ENCODE data around the gene DNAJC13. TPM values are rescaled to one million over a fixed set of nuclear protein-coding genes. Genes with fewer than 3 reads are reported as not detected.

The DNAJC13 gene
- total RNA-seq, 1 experiment from 2014 or later, result 28.8 TPM

DNA sequence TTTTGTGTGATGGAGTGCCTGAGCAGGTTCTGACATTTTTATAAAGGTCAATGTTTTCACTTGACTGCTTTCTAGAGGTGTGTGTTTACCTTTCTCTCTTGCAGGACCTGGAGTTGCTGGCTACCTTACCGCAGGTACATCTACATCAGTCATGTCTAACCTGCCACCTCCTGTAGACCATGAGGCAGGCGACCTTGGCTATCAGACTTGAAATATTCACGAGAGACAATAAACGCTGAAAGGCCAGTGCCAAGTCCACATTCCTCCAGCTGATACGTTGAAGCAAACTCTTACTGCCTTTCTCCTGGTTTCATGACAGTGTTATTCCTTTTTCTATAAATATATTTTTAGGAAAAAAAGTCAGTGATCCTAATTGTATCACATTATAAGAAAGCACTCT lies 120.8 kb downstream of the DNAJC13 start:
- ChIA-PET POLR2A (no interaction called here), RAD21 (ENCODE audit: low non-redundant PET in 1 of 2, low total read pairs in 2 of 2, uncharacterized antibody in 2 of 2, unreplicated experiment in 2 of 2) (no interaction called here), CTCF (interaction anchor here (1.3 kb wide), 1 partner anchor 8 kb away, joined by 3 read pairs; no protein-coding TSS in a partner anchor)
- Histone ChIP-seq H3K36me3 (ENCODE audit: control insufficient read depth in 1 of 2, insufficient read depth in 2 of 2, low read length in 2 of 2) (peaks cover 0 to 2% of the 10 kb centered on the region in 2 experiments; a peak in 1 of 4 replicates), H3K9me2 (ENCODE audit: insufficient read depth) (no peaks in the 10 kb centered on the region), H3K9ac (ENCODE audit: low read length) (no peak overlapping the region), H3K4me3 (replicated peaks in 1 of 2; ENCODE audit: low read depth in 1 of 2, low read length in 2 of 2) (no peak overlapping the region), H3K4me1 (ENCODE audit: control insufficient read depth in 1 of 2, insufficient read depth in 2 of 2, low read length in 2 of 2) (peaks cover 7 to 10% of the 10 kb centered on the region in 2 experiments), H3K9me3 (ENCODE audit: control insufficient read depth in 1 of 2, insufficient read depth in 1 of 2, low read depth in 1 of 2, low read length in 2 of 2) (no peaks in the 10 kb centered on the region), H3K27me3 (ENCODE audit: insufficient read depth, low read length) (no peaks in the 10 kb centered on the region), H3K79me2 (ENCODE audit: insufficient read depth, low read length) (no peaks in the 10 kb centered on the region), H3K4me2 (ENCODE audit: low read length) (no peak overlapping the region), H3K27ac (ENCODE audit: low read depth, low read length) (no peak overlapping the region), H2AFZ (ENCODE audit: low read depth, low read length, poor library complexity, severe bottlenecking) (no peak overlapping the region), H4K20me1 (ENCODE audit: insufficient read depth) (no peaks in the 10 kb centered on the region)
- intact Hi-C loops (cut with micrococcal nuclease), result no loop called here
- BruUV-seq (replicated peaks), result no TSS peak
- no peak for ATAC-seq
- no peak for DNase-seq (ENCODE audit: low read depth, low spot score)
- TF ChIP-seq SP1 (IDR thresholded peaks at IDR 0.05; ENCODE audit: low read depth), result no peak
- no peak for TF ChIP-seq TCF7L2 (IDR thresholded peaks at IDR 0.05; ENCODE audit: borderline replicate concordance, extremely low read depth, insufficient read depth, insufficient read length)
- TF ChIP-seq EGR1 (IDR thresholded peaks at IDR 0.05; ENCODE audit: low read depth), result no peak
- TF ChIP-seq, protein P1, sequence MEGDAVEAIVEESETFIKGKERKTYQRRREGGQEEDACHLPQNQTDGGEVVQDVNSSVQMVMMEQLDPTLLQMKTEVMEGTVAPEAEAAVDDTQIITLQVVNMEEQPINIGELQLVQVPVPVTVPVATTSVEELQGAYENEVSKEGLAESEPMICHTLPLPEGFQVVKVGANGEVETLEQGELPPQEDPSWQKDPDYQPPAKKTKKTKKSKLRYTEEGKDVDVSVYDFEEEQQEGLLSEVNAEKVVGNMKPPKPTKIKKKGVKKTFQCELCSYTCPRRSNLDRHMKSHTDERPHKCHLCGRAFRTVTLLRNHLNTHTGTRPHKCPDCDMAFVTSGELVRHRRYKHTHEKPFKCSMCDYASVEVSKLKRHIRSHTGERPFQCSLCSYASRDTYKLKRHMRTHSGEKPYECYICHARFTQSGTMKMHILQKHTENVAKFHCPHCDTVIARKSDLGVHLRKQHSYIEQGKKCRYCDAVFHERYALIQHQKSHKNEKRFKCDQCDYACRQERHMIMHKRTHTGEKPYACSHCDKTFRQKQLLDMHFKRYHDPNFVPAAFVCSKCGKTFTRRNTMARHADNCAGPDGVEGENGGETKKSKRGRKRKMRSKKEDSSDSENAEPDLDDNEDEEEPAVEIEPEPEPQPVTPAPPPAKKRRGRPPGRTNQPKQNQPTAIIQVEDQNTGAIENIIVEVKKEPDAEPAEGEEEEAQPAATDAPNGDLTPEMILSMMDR (IDR thresholded peaks at IDR 0.05 in 2 of 3, conservative IDR thresholded peaks at IDR 0.05 in 1 of 3; ENCODE audit: borderline replicate concordance in 1 of 3, insufficient read depth in 1 of 3, low read depth in 2 of 3, low read length in 2 of 3), result no peak
- TF ChIP-seq EZH2 (IDR thresholded peaks at IDR 0.05), result no peak
- TF ChIP-seq, protein P2, sequence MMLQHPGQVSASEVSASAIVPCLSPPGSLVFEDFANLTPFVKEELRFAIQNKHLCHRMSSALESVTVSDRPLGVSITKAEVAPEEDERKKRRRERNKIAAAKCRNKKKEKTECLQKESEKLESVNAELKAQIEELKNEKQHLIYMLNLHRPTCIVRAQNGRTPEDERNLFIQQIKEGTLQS (IDR thresholded peaks at IDR 0.05), result no peak
- TF ChIP-seq ZBTB33 (IDR thresholded peaks at IDR 0.05; ENCODE audit: extremely low read depth, insufficient replicate concordance, low read length), result no peak
- TF ChIP-seq ZFX (IDR thresholded peaks at IDR 0.05), result no peak
- TF ChIP-seq, protein P3, sequence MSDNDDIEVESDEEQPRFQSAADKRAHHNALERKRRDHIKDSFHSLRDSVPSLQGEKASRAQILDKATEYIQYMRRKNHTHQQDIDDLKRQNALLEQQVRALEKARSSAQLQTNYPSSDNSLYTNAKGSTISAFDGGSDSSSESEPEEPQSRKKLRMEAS (IDR thresholded peaks at IDR 0.05), result no peak
- TF ChIP-seq YY1 (IDR thresholded peaks at IDR 0.05; ENCODE audit: extremely low read depth, insufficient replicate concordance, low read depth, low read length), result no peak
- TF ChIP-seq CEBPB (IDR thresholded peaks at IDR 0.05; ENCODE audit: low read depth), result no peak
- no peak for TF ChIP-seq FOSL1 (IDR thresholded peaks at IDR 0.05; ENCODE audit: low read depth)
- no peak for TF ChIP-seq SRF (IDR thresholded peaks at IDR 0.05; ENCODE audit: low read depth)
- no peak for TF ChIP-seq POLR2A (IDR thresholded peaks at IDR 0.05; ENCODE audit: borderline replicate concordance, extremely low read depth, insufficient read depth, insufficient read length)
- no peak for TF ChIP-seq JUND (IDR thresholded peaks at IDR 0.05)
- TF ChIP-seq CBX3 (IDR thresholded peaks at IDR 0.05; ENCODE audit: low read depth), result no peak
